Measurements from ENCODE around the gene CHAD. TPM values are rescaled to one million over a fixed set of nuclear protein-coding genes. Genes with fewer than 3 reads are reported as not detected.
"Not testable (repeated sequence)": the region's sequence is repeated elsewhere in the genome, so short reads cannot be mapped to it uniquely, and the experiment has no call there.

CHAD gene
- total RNA-seq, 1 donor from 2014 or later, result 0.12 TPM

DNA sequence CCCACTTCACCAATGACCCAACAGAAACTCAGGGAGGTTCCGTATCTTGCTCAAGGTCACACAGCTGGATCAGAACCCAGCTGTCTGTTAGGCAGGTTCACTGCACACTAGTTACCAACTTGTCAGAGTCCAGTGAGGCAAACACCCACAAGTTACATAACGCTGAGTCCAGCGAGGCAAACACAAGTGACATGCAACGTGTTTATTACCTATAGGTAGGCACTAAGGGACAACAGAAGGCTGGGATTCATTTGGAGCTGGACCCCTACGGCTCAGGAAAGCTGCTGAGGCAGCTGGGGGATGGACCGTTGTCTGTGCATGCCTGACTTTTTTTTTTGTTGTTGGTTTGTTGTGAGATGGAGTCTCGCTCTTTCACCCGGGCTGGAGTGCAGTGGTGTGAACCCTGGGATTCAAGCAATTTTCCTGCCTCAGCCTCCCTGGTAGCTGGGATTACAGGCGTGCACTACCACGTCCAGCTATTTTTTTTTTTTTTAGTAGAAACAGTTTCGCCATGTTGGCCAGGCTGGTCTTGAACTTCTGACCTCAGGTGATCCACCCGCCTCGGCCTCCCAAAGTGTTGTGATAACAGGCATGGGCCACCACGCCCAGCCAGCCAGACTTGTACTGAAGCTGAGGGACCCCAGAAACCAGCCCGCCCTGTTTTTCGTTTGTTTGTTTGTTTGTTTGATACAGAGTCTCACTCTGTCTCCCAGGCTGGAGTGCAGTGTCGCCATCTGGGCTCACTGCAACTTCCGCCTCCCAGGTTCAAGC, 8.1 kb upstream of the CHAD start:
- Mint-ChIP-seq H3K4me1 (ENCODE audit: low read depth) (peaks cover 19% of the 10 kb centered on the region), H3K27me3 (ENCODE audit: low read depth) (no peaks in the 10 kb centered on the region), H3K27ac (ENCODE audit: unreplicated experiment) (no peak overlapping the region), H3K9me3 (ENCODE audit: low read depth) (no peaks in the 10 kb centered on the region), H3K4me3 (ENCODE audit: unreplicated experiment) (no peak overlapping the region), H3K36me3 (ENCODE audit: low read depth) (peaks cover 2% of the 10 kb centered on the region)
- TF ChIP-seq, protein P1, sequence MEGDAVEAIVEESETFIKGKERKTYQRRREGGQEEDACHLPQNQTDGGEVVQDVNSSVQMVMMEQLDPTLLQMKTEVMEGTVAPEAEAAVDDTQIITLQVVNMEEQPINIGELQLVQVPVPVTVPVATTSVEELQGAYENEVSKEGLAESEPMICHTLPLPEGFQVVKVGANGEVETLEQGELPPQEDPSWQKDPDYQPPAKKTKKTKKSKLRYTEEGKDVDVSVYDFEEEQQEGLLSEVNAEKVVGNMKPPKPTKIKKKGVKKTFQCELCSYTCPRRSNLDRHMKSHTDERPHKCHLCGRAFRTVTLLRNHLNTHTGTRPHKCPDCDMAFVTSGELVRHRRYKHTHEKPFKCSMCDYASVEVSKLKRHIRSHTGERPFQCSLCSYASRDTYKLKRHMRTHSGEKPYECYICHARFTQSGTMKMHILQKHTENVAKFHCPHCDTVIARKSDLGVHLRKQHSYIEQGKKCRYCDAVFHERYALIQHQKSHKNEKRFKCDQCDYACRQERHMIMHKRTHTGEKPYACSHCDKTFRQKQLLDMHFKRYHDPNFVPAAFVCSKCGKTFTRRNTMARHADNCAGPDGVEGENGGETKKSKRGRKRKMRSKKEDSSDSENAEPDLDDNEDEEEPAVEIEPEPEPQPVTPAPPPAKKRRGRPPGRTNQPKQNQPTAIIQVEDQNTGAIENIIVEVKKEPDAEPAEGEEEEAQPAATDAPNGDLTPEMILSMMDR (IDR thresholded peaks at IDR 0.05), result no peak
- DNase-seq (ENCODE audit: low spot score), result peak; percentile 60

DNA sequence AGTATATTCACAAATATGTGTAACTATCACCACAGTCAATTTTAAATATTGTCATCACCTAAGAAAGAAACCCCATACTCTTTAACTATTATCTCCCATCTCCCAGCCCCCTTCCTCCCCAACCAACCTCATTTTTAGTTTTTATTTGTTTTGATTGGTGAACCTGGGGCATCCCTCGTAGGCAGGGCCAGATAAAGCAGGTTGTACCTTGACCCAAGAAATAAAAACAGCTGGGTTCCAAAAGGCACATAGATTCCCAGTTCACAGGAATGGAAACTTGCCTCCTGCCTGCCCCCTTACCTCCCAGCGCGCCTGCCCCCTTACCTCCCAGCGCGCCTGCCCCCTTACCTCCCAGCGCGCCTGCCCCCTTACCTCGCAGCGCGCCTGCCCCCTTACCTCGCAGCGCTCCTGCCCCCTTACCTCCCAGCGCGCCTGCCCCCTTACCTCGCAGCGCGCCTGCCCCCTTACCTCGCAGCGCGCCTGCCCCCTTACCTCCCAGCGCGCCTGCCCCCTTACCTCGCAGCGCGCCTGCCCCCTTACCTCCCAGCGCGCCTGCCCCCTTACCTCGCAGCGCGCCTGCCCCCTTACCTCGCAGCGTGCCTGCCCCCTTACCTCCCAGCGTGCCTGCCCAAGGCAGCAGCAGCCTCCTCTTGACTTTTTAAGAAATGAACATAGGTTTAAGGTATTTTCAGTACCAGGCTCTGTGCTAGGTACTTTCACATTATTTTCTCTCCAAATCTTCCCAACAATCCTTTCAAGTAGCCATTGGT, 7.3 kb upstream of the CHAD start:
- H3K4me3 Mint-ChIP-seq (ENCODE audit: unreplicated experiment); H3K27me3 Mint-ChIP-seq (ENCODE audit: low read depth); H3K9me3 Mint-ChIP-seq (ENCODE audit: low read depth); H3K36me3 Mint-ChIP-seq (ENCODE audit: low read depth); H3K27ac Mint-ChIP-seq (ENCODE audit: unreplicated experiment); DNase-seq (ENCODE audit: low spot score): not testable (repeated sequence)
- H3K4me1 Mint-ChIP-seq (ENCODE audit: low read depth), result peaks cover 19% of the 10 kb centered on the region

DNA sequence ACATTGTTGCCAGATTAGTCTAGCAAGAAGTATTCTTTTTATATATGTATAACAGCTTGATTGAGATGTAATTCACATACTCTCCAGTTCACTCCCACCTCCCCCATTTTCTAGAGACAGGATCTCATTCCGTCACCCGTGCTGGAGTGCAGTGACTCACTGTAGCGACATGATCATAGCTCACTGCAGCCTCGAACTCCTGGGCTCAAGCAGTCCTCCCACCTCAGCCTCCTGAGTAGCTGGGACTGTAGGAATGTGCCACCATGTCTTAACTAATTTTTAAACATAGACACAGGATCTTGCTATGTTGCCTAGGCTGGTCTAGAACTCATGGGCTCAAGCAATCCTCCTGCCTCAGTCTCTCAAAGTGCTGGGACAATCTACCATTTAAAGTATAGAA, 6.7 kb upstream of the CHAD start:
- no peak for DNase-seq (ENCODE audit: low spot score)
- Mint-ChIP-seq H3K36me3 (ENCODE audit: low read depth) (peaks cover 2% of the 10 kb centered on the region), H3K4me3 (ENCODE audit: unreplicated experiment) (no peak overlapping the region), H3K4me1 (ENCODE audit: low read depth) (peaks cover 19% of the 10 kb centered on the region), H3K27ac (ENCODE audit: unreplicated experiment) (no peak overlapping the region), H3K27me3 (ENCODE audit: low read depth) (no peaks in the 10 kb centered on the region), H3K9me3 (ENCODE audit: low read depth) (no peaks in the 10 kb centered on the region)
- TF ChIP-seq, protein P1 (IDR thresholded peaks at IDR 0.05), result no peak

DNA sequence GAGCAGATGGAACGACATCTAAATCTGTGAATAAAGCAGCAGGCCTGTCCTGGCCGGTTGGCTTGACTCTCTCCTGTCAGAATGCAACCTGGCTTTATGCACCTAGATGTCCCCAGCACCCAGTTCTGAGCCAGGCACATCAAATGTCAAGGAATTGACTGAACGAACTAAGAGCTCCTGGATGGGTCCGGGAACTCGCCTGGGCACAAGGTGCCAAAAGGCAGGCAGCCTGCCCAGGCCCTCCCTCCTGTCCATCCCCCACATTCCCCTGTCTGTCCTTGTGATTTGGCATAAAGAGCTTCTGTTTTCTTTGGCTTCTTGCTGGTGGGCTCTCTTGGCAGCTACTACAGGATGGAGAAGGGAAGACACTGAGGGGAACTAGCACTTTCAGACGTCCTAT, 5.8 kb upstream of the CHAD start:
- Mint-ChIP-seq H3K9me3 (ENCODE audit: low read depth) (no peaks in the 10 kb centered on the region), H3K4me1 (ENCODE audit: low read depth) (peaks cover 11% of the 10 kb centered on the region), H3K27me3 (ENCODE audit: low read depth) (no peaks in the 10 kb centered on the region), H3K4me3 (ENCODE audit: unreplicated experiment) (no peak overlapping the region), H3K27ac (ENCODE audit: unreplicated experiment) (no peak overlapping the region), H3K36me3 (ENCODE audit: low read depth) (peaks cover 2% of the 10 kb centered on the region)
- peak; percentile 21 for DNase-seq (ENCODE audit: low spot score)
- TF ChIP-seq, protein P1 (IDR thresholded peaks at IDR 0.05), result no peak

DNA sequence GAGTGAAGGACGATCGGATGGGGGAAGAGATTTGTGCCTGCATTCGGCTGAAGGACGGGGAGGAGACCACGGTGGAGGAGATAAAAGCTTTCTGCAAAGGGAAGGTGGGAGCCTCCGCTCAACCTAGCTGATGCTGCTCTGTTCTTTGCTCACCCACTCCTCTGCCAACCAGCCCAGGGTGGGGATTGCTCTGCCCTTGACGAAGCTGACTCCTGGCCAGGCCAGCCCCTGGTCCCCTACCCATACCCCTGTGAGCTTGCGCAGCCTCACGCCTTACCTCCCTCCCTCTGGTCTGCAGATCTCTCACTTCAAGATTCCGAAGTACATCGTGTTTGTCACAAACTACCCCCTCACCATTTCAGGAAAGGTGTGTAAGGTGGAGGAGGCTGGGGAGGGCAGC, 5.2 kb upstream of the CHAD start:
- Mint-ChIP-seq H3K4me1 (ENCODE audit: low read depth) (peaks cover 7% of the 10 kb centered on the region), H3K36me3 (ENCODE audit: low read depth) (peaks cover 2% of the 10 kb centered on the region), H3K27ac (ENCODE audit: unreplicated experiment) (no peak overlapping the region), H3K4me3 (ENCODE audit: unreplicated experiment) (no peak overlapping the region), H3K9me3 (ENCODE audit: low read depth) (no peaks in the 10 kb centered on the region), H3K27me3 (ENCODE audit: low read depth) (no peaks in the 10 kb centered on the region)
- peak; percentile 69 for DNase-seq (ENCODE audit: low spot score)
- TF ChIP-seq, protein P1 (IDR thresholded peaks at IDR 0.05), result no peak
